Measurements from ENCODE around the gene TPD52L1. TPM values are rescaled to one million over a fixed set of nuclear protein-coding genes. Genes with fewer than 3 reads are reported as not detected.

Gene TPD52L1
- total and polyA plus RNA-seq, 2 donors from 2014 or later: 69.1 to 91.1 TPM

- Histone ChIP-seq H3K27me3 (ENCODE audit: control insufficient read depth, insufficient read depth, low read length) (no peaks in the 10 kb centered on the region), H3K9ac (ENCODE audit: low read length in 3 of 3) (no peak overlapping the region), H3K4me3 (ENCODE audit: low read length in 3 of 3) (no peak overlapping the region), H3K4me1 (ENCODE audit: control insufficient read depth in 2 of 3, insufficient read depth in 2 of 3, low read depth in 1 of 3, low read length in 3 of 3) (peaks cover 0 to 2% (median 0%) of the 10 kb centered on the region in 3 donors), H3K36me3 (ENCODE audit: control insufficient read depth in 2 of 3, insufficient read depth in 3 of 3, low read length in 3 of 3) (peaks cover 11 to 39% (median 12%) of the 10 kb centered on the region in 3 donors), H3K9me3 (ENCODE audit: control insufficient read depth in 2 of 3, insufficient read depth in 1 of 3, low read length in 3 of 3) (no peaks in the 10 kb centered on the region), H3K27ac (ENCODE audit: low read depth in 2 of 2, low read length in 2 of 2) (no peak overlapping the region)
- DNase-seq (no peak), FAIRE-seq (no peak)
- intact Hi-C loops (cut with DNase I): no loop called here
- TF ChIP-seq CTCF (IDR thresholded peaks at IDR 0.05; ENCODE audit: borderline replicate concordance, extremely low read depth, insufficient read depth): no peak
Observed at GRCh38 chr6:125294925-125295324, 141.4 kb downstream of the TPD52L1 start.

DNA sequence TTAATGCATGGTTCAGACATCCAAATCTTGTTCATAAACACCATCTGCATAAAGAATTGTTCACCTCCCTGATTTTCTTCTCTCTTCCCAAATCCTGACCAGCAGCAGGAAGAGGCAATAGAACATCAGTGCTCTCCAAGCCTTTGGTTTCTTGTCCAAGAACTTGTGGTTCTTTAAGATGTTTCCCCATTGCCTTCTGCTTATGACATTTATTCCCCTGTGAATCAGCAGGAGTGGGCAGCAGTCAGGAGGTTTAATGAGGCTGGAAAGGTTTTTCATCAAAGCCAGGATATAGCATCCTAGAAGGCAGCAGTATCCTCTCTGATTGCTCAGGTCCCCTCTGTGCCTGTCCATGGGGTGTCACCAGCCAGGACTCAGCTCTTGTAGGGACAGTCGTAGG is 142.9 kb downstream of the TPD52L1 start:
- H3K36me3 ChIP-seq (ENCODE audit: control insufficient read depth in 2 of 3, insufficient read depth in 3 of 3, low read length in 3 of 3): peaks cover 9 to 35% (median 12%) of the 10 kb centered on the region in 3 donors

DNA sequence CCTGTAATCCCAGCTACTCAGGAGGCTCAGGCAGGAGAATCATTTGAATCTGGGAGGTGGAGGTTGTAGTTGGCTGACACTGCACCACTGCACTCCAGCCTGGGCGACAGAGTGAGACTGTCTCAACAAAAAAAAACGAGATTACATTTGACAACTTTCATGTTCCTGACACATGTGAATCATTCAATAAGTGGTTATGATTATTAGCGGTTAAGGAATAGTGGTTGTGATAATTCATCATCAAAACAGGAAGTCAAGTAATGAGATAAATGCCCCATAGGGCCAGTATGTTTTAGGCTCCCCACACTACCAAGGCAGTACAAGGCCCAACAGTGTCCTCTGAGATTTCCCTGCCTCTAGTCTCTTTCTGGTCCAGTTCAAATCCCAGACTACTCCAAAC is 145.7 kb downstream of the TPD52L1 start:
- intact Hi-C loops (cut with DNase I): no loop called here
- no peak for FAIRE-seq

More for the DNA sequence above, 142.9 kb downstream of the TPD52L1 start:
- intact Hi-C loops (cut with DNase I): no loop called here
- H3K27ac ChIP-seq (ENCODE audit: low read depth in 2 of 2, low read length in 2 of 2): no peak overlapping the region
- FAIRE-seq (no peak), DNase-seq (no peak)
- H3K9me3 ChIP-seq (ENCODE audit: control insufficient read depth in 2 of 3, insufficient read depth in 1 of 3, low read length in 3 of 3): no peaks in the 10 kb centered on the region
- no peak overlapping the region for H3K4me3 ChIP-seq (ENCODE audit: low read length in 3 of 3)
- TF ChIP-seq CTCF (IDR thresholded peaks at IDR 0.05; ENCODE audit: borderline replicate concordance, extremely low read depth, insufficient read depth): no peak
- peaks cover 0 to 2% (median 0%) of the 10 kb centered on the region in 3 donors for H3K4me1 ChIP-seq (ENCODE audit: control insufficient read depth in 2 of 3, insufficient read depth in 2 of 3, low read depth in 1 of 3, low read length in 3 of 3)
- H3K27me3 ChIP-seq (ENCODE audit: control insufficient read depth, insufficient read depth, low read length): no peaks in the 10 kb centered on the region
- no peak overlapping the region for H3K9ac ChIP-seq (ENCODE audit: low read length in 3 of 3)

More for the DNA sequence above, 145.7 kb downstream of the TPD52L1 start:
- no peaks in the 10 kb centered on the region for H3K9me3 ChIP-seq (ENCODE audit: control insufficient read depth in 2 of 3, insufficient read depth in 1 of 3, low read length in 3 of 3)
- no peak for TF ChIP-seq CTCF (IDR thresholded peaks at IDR 0.05; ENCODE audit: borderline replicate concordance, extremely low read depth, insufficient read depth)
- no peaks in the 10 kb centered on the region for H3K27me3 ChIP-seq (ENCODE audit: control insufficient read depth, insufficient read depth, low read length)
- H3K27ac ChIP-seq (ENCODE audit: low read depth in 2 of 2, low read length in 2 of 2): no peak overlapping the region
- peaks cover 7 to 29% (median 9%) of the 10 kb centered on the region in 3 donors for H3K36me3 ChIP-seq (ENCODE audit: control insufficient read depth in 2 of 3, insufficient read depth in 3 of 3, low read length in 3 of 3)
- DNase-seq: no peak
- H3K4me3 ChIP-seq (ENCODE audit: low read length in 3 of 3): no peak overlapping the region
- H3K9ac ChIP-seq (ENCODE audit: low read length in 3 of 3): no peak overlapping the region
- H3K4me1 ChIP-seq (ENCODE audit: control insufficient read depth in 2 of 3, insufficient read depth in 2 of 3, low read depth in 1 of 3, low read length in 3 of 3): peaks cover 0 to 2% (median 0%) of the 10 kb centered on the region in 3 donors
